GM12892 (cell line): ENCODE results near the gene TBX15.

Experiments
- DNase-seq: peaks from one replicate; pipeline ENCODE4 v3.0.0; 2011; ENCODE audit not compliant: insufficient read length
- FAIRE-seq: peaks from 2 replicates; lab custom pipeline; 2011; peaks lifted over from hg19 to GRCh38; lab: Jason Lieb, UNC
- POLR2A ChIP-seq: IDR thresholded peaks from 2 replicates; pipeline ENCODE4 v1.6.1; 2011; ENCODE audit warnings: low read depth, low read length, control low read depth
- POLR2AphosphoS5 ChIP-seq: IDR thresholded peaks from 2 replicates; pipeline ENCODE4 v1.6.1; 2011; ENCODE audit warnings: low read depth, low read length, control low read depth
- TAF1 ChIP-seq: IDR thresholded peaks from 2 replicates; pipeline ENCODE4 v1.6.1; 2011; ENCODE audit warnings: low read depth, mild to moderate bottlenecking, control low read depth, low read length, borderline replicate concordance

The TBX15 gene

DNA sequence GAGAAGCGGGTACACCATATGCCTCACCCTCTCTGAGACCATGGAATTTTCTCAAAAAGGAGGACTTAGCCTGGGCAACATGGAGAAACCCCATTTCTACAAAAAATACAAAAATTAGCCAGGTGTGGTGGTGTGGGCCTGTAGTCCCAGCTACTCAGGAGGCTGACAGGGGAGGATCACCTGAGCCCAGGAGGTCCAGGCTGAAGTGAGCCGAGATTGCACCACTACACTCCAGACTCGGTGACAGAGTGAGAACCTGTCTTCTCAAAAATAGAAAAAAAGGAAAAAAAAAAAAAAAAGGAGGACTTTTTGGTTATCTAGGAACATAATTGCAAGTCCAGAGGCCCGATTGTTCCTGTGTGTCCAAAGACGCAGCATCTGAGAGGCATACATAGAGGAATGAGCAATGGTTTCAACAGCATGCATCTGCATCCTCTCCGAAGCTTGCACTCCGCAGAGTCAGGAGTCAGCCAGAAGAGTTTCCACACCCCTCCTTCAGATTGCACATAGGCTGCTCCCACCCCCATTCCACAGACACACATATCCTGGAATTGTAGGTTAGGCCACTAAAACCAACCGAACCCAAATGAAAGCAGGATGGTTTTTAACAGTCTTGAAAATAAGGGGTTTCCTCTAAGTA is 2.5 kb upstream of the TBX15 start:
- TF ChIP-seq TAF1: no peak
- TF ChIP-seq POLR2A: no peak
- no peak for TF ChIP-seq POLR2AphosphoS5

GRCh38 chr1:118989878-118990378 is 1.8 kb upstream of the TBX15 start:
- no peak for DNase-seq
- TF ChIP-seq TAF1: no peak
- TF ChIP-seq POLR2A: no peak
- TF ChIP-seq POLR2AphosphoS5: no peak
- FAIRE-seq: no peak

More for the DNA sequence above, 2.5 kb upstream of the TBX15 start:
- DNase-seq (no peak), FAIRE-seq (no peak)

DNA sequence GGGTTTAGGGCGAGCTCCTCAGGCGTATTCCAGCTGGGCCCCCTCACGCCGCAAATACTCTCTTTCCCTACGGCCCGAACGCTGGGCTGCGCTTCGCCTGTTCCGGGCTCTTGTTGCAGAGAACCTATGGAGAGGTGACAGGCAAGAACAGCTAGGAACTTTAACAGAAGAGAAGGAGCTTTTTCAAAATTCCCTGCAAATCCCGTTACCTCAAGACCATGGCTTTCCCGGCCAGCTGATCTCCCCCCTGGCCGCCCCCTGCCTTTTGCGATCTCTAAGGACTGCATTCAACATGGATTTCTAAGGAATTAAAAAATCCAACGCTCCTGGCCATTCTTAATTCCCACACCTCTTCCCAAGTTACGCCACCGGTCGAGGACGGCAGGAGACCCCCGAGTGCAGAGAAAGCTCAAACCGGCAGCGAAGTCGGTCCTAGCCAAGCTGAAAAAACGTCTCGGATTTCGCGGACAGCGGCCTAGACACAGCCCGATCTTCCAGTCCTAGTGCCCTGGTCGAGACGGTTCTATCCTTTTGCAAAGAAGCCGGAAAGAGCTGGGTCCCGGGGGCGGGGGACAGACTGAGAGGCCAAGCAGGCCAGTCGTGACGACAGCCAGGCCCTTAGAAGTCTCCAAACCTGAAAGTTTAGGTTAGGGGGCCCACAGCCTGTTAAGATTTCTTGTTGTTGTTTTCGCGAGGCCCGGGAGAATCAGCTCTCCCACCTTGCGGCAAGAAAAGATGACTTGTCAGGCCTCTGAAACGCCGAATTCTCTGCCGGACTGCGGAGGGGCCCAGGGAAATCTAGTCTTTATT is 1.1 kb upstream of the TBX15 start:
- FAIRE-seq (no peak), DNase-seq (no peak)
- TF ChIP-seq POLR2AphosphoS5: no peak
- TF ChIP-seq TAF1: no peak
- no peak for TF ChIP-seq POLR2A

- TF ChIP-seq TAF1 (no peak), POLR2A (no peak), POLR2AphosphoS5 (no peak)
- no peak for FAIRE-seq
Measured at GRCh38 chr1:118987468-118988185, 516 bp downstream of the TBX15 start.

GRCh38 chr1:118986555-118987467 is 1.3 kb downstream of the TBX15 start:
- DNase-seq (no peak), FAIRE-seq (no peak)
- TF ChIP-seq POLR2A (no peak), POLR2AphosphoS5 (no peak), TAF1 (no peak)

More at GRCh38 chr1:118987468-118988185, 516 bp downstream of the TBX15 start:
- DNase-seq: no peak

GRCh38 chr1:118985640-118986554 is 2.2 kb downstream of the TBX15 start:
- TF ChIP-seq TAF1 (no peak), POLR2A (no peak), POLR2AphosphoS5 (no peak)
- FAIRE-seq: no peak
- no peak for DNase-seq

- no peak for TF ChIP-seq POLR2AphosphoS5
- FAIRE-seq (no peak), DNase-seq (no peak)
Measured at GRCh38 chr1:118984722-118985639, 3.2 kb downstream of the TBX15 start.

DNA sequence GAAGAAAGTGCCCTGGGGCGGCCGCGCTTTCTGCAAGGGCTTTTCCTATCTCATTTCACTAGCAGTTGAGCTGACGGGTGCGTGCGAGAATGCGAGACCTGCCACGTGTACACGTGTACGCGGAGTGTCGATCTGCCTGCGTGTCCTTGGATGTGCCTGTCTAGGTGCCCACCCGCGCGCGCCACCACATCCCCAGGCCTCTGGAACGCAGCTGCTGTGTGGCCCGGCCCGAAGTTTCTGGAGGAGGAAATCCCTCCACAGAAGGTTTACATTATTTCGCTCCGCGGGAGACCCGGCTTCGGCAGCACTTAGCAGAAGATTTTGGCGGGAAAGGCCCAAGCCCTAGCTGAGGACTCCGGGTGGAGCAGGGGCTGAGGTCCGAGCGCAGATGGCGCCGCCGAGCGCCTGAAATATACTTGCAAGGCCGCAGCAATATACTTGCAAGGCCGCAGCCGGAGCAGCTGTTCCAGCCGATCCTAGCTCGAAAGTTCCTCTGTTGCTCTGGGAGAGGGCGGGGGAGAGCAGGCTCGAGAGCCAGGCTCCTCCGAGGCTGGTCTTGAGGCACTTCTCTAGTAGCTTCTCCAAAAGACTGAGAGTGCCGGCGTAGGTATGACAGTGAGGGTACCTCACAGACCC is 3.9 kb downstream of the TBX15 start:
- DNase-seq: no peak
- TF ChIP-seq POLR2AphosphoS5 (no peak), POLR2A (no peak), TAF1 (no peak)
- FAIRE-seq: no peak

DNA sequence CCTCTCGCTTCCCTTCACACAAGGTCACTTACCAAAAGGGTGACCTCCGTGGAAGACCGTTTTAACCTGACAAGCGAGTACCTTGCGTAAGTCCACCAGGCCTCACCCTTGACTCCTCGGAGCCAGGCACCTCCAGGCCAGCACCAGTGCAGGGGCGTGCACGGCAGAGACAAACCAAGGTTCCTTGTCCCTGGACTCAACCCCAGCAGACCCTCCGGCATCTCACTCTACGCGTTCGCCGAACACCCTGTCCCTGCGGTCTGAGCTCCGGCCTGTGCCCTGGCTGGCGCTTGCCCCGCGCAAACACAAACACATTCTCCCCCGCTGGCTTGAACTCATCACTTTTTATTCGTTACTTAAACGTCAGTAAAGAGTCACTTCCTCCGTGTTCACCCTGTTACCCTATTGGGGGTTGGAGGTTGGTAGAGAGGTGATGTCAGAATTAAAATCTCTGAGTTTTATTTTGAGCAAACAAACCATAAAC is 4.5 kb downstream of the TBX15 start:
- FAIRE-seq (no peak), DNase-seq (no peak)
- TF ChIP-seq POLR2AphosphoS5: no peak
- TF ChIP-seq TAF1: no peak
- TF ChIP-seq POLR2A: no peak
